K562 (cell line): Measurements from ENCODE around the gene TPRG1L. TPM values are rescaled to one million over a fixed set of nuclear protein-coding genes. Genes with fewer than 3 reads are reported as not detected.

Experiments used
- ATAC-seq: fragments of 200-7000 bp; cut with Tn5 transposase; 3 replicates; pipeline ENCODE4 v1.9.1; 2020; ENCODE audit warnings: moderate library complexity
- BruUV-seq: library from RNA; stranded (reverse); fragments of 400-500 nt; replicated peaks from 2 replicates; lab custom pipeline; 2021; lab: Mats Ljungman, UMichigan
- CTCF ChIA-PET: fragments of 300-600 bp; formaldehyde crosslinking; extraction: SDS; loops from one replicate; lab custom pipeline; 2021; ENCODE audit warnings: low intra/inter-chr PET ratio; lab: Yijun Ruan, JAX
- POLR2A ChIA-PET: fragments of 300-600, 350-650 bp; sonication (Branson Sonifier 250); formaldehyde crosslinking; extraction: SDS; loops from one replicate; lab custom pipeline; 2021; ENCODE audit warnings: antibody characterized with exemption, inconsistent platforms; lab: Yijun Ruan, JAX
- DNase-seq, 4 experiments: peaks; one replicate each; pipeline versions ENCODE4 v3.0.0 to v3.0.0-alpha.2; 2011 to 2018; ENCODE audit warnings: low spot score in 3 of 4, mixed read lengths in 3 of 4; ENCODE audit errors: extremely low read depth in 1 of 4
- FAIRE-seq: peaks from 2 replicates; lab custom pipeline; 2011; peaks lifted over from hg19 to GRCh38; lab: Jason Lieb, UNC
- H2AFZ ChIP-seq: 2 replicates; pipeline ENCODE4 v1.6.0; 2011; ENCODE audit warnings: low read depth, low read length, control low read depth, inconsistent platforms
- H3K27ac ChIP-seq: fragments of 200-600 bp; 3 replicates; pipeline ENCODE4 v1.8.0; 2011; ENCODE audit warnings: low read depth, mild to moderate bottlenecking, control low read depth, inconsistent platforms, low read length, moderate library complexity, mixed read lengths; ENCODE audit errors: extremely low read depth
- H3K27me3 ChIP-seq, 2 experiments: fragments of 300-600 bp in 1 of 2; 2 replicates in 1 of 2; 3 replicates in 1 of 2; pipeline versions ENCODE4 v1.6.0 to v1.8.0; 2011; ENCODE audit warnings: inconsistent platforms in 2 of 2, low read length in 2 of 2, mild to moderate bottlenecking in 1 of 2, mixed read lengths in 1 of 2, moderate library complexity in 1 of 2; ENCODE audit not compliant: control insufficient read depth in 2 of 2, insufficient read depth in 2 of 2
- H3K36me3 ChIP-seq: fragments of 300-600 bp; 3 replicates; pipeline ENCODE4 v1.8.0; 2011; ENCODE audit warnings: mild to moderate bottlenecking, low read length, inconsistent platforms; ENCODE audit not compliant: control insufficient read depth, insufficient read depth
- H3K4me1 ChIP-seq, 2 experiments: fragments of 200-600 bp in 1 of 2; replicated peaks in 1 of 2; 2 replicates in 1 of 2; 3 replicates in 1 of 2; pipeline versions ENCODE4 v1.5.1 to v1.8.0; 2011; ENCODE audit warnings: inconsistent platforms in 2 of 2, low read length in 2 of 2, mild to moderate bottlenecking in 1 of 2, mixed read lengths in 1 of 2, moderate library complexity in 1 of 2; ENCODE audit not compliant: control insufficient read depth in 2 of 2, insufficient read depth in 2 of 2
- H3K4me2 ChIP-seq: 2 replicates; pipeline ENCODE4 v1.6.1; 2011; ENCODE audit warnings: low read length, control low read depth, inconsistent platforms, mixed read lengths; ENCODE audit not compliant: insufficient read depth
- H3K4me3 ChIP-seq: fragments of 200-600 bp; sonication (generic), shearing (Covaris generic); 2 replicates; pipeline ENCODE4 v1.5.1; 2016; ENCODE audit warnings: control low read depth, inconsistent platforms
- H3K79me2 ChIP-seq: fragments of 200-600 bp; 3 replicates; pipeline ENCODE4 v1.8.0; 2011; ENCODE audit warnings: low read length, inconsistent platforms; ENCODE audit not compliant: control insufficient read depth, insufficient read depth
- H3K9ac ChIP-seq, 2 experiments: 2 replicates each; pipeline versions ENCODE4 v1.6.0 to v1.6.1; 2011; ENCODE audit warnings: low read depth in 2 of 2, low read length in 2 of 2, control low read depth in 1 of 2, inconsistent platforms in 1 of 2, mild to moderate bottlenecking in 1 of 2, mixed read lengths in 1 of 2; ENCODE audit not compliant: insufficient read depth in 1 of 2
- H3K9me1 ChIP-seq: one replicate; pipeline ENCODE4 v1.6.0; 2011; ENCODE audit warnings: inconsistent platforms, mild to moderate bottlenecking, low read length, moderate library complexity; ENCODE audit not compliant: control insufficient read depth, insufficient read depth
- H3K9me3 ChIP-seq: replicated peaks from 2 replicates; pipeline ENCODE4 v1.5.1; 2011; ENCODE audit warnings: low read depth, low read length, inconsistent platforms; ENCODE audit not compliant: control insufficient read depth, insufficient read depth
- H4K20me1 ChIP-seq: replicated peaks from 2 replicates; pipeline ENCODE4 v1.6.1; 2011; ENCODE audit warnings: low read length, inconsistent platforms, mixed read lengths; ENCODE audit not compliant: control insufficient read depth, insufficient read depth
- CBX1 ChIP-seq: sonication (generic); IDR thresholded peaks from 2 replicates; pipeline ENCODE4 v1.6.1; 2016; ENCODE audit warnings: antibody characterized with exemption, low read depth, mild to moderate bottlenecking
- CREM ChIP-seq: IDR thresholded peaks from 2 replicates; pipeline ENCODE4 v1.6.1; 2014; ENCODE audit warnings: antibody characterized with exemption, low read depth
- HDAC6 ChIP-seq: IDR thresholded peaks from 2 replicates; pipeline ENCODE4 v1.6.1; 2012; ENCODE audit warnings: low read depth, mild to moderate bottlenecking, control low read depth, inconsistent platforms, low read length, moderate library complexity
- HNRNPLL ChIP-seq: fragments of 200-400 bp; formaldehyde crosslinking; IDR thresholded peaks from 2 replicates; pipeline ENCODE4 v1.6.1; 2017; ENCODE audit warnings: low read length, low read depth, mild to moderate bottlenecking; ENCODE audit not compliant: poor library complexity, severe bottlenecking
- MAFG ChIP-seq: fragments of 450-650 bp; conservative IDR thresholded peaks from 2 replicates; pipeline ENCODE4 v1.6.1; 2016; ENCODE audit warnings: missing genetic modification characterization, missing compliant biosample characterization
- MEF2D ChIP-seq: conservative IDR thresholded peaks from 2 replicates; pipeline ENCODE4 v1.6.1; 2016; ENCODE audit warnings: low read depth, missing genetic modification characterization, missing compliant biosample characterization
- POU5F1 ChIP-seq: fragments of 150-350 bp; IDR thresholded peaks from 2 replicates; pipeline ENCODE4 v1.6.1; 2014; ENCODE audit warnings: borderline replicate concordance, low read length, low read depth, mild to moderate bottlenecking; ENCODE audit not compliant: partially characterized antibody
- SNIP1 ChIP-seq: fragments of 450-650 bp; IDR thresholded peaks from 2 replicates; pipeline ENCODE4 v1.7.1; 2017; ENCODE audit warnings: low read depth, mild to moderate bottlenecking
- SREBF2 ChIP-seq: sonication (generic); formaldehyde crosslinking; IDR thresholded peaks from 2 replicates; pipeline ENCODE4 v1.4.0; 2020; ENCODE audit warnings: mild to moderate bottlenecking, missing genetic modification reagents
- TCFL5 ChIP-seq: fragments of 250-450 bp; sonication (Bioruptor Pico); conservative IDR thresholded peaks from 2 replicates; pipeline ENCODE4 v1.6.1; 2021; ENCODE audit warnings: mild to moderate bottlenecking, moderate library complexity, matching md5 sums
- XRCC3 ChIP-seq: fragments of 450-650 bp; IDR thresholded peaks from 2 replicates; pipeline ENCODE4 v1.6.1; 2017; ENCODE audit warnings: mild to moderate bottlenecking, moderate library complexity
- XRCC5 ChIP-seq: fragments of 200-400 bp; formaldehyde crosslinking; IDR thresholded peaks from 2 replicates; pipeline ENCODE4 v1.6.1; 2017; ENCODE audit warnings: low read depth, mild to moderate bottlenecking, low read length
- ZNF217 ChIP-seq: sonication (generic); formaldehyde crosslinking; IDR thresholded peaks from 2 replicates; pipeline ENCODE4 v1.8.0; 2022; ENCODE audit warnings: mild to moderate bottlenecking, missing genetic modification reagents
- ZNF316 ChIP-seq: fragments of 450-650 bp; IDR thresholded peaks from 2 replicates; pipeline ENCODE4 v1.6.1; 2016
- WGBS: fragments of 100-300 bp; shearing (Covaris generic); methylation state at CpG from one replicate; pipeline ENCODE4 v1.1.6; 2016; ENCODE audit warnings: low coverage, mixed read lengths; ENCODE audit not compliant: insufficient coverage; ENCODE audit errors: missing lambda C conversion rate; 5-methylcytosine and 5-hydroxymethylcytosine counted together
- in situ Hi-C: fragments of 300-500 bp; cut with MboI; formaldehyde crosslinking; loops from 4 replicates; pipeline ENCODE4 v1.15.0; 2018; ENCODE audit warnings: inconsistent platforms, mixed read lengths
- intact Hi-C: fragments of 100-400 bp; cut with micrococcal nuclease; formaldehyde crosslinking; loops from 2 replicates; pipeline ENCODE4 v1.14.2; 2022
- polyA plus RNA-seq, 8 experiments: library from polyadenylated mRNA; depleted of rRNA in 4 of 8; stranded (reverse) in 5 of 8; unstranded in 3 of 8; fragments of >200 nt; fragmentation: Nextera tagmentation in 2 of 8; fragmentation: Illumina TruSeq in 1 of 8; extraction: Ambion mirVana in 2 of 8; extraction: Trizol in 1 of 8; gene quantifications; 2 replicates each; pipeline versions ENCODE4 v1.2.1 to v1.2.3, GENCODE V29; 2011 to 2014; ENCODE audit warnings: inconsistent platforms in 1 of 8, missing spikeins in 1 of 8
- total RNA-seq, 7 experiments: library from RNA; depleted of rRNA in 6 of 7; stranded (reverse); fragments of >200 nt in 6 of 7; fragmentation: Illumina TruSeq in 2 of 7; extraction: Trizol in 2 of 7; gene quantifications; 2 replicates each; pipeline versions ENCODE4 v1.2.1 to v1.2.3, GENCODE V29; 2011 to 2021; ENCODE audit warnings: low replicate concordance in 1 of 7
- TF ChIP-seq, protein P1 (sequence below): fragments of 450-650 bp; IDR thresholded peaks from 2 replicates; pipeline ENCODE4 v1.6.1; 2016

TPRG1L gene
- total and polyA plus RNA-seq, 9 of the 15 experiments (the other 6 are each of a cell fraction or from before 2014, with no cell fraction given) = 1.6 to 11.0 (median 6.2) TPM

DNA sequence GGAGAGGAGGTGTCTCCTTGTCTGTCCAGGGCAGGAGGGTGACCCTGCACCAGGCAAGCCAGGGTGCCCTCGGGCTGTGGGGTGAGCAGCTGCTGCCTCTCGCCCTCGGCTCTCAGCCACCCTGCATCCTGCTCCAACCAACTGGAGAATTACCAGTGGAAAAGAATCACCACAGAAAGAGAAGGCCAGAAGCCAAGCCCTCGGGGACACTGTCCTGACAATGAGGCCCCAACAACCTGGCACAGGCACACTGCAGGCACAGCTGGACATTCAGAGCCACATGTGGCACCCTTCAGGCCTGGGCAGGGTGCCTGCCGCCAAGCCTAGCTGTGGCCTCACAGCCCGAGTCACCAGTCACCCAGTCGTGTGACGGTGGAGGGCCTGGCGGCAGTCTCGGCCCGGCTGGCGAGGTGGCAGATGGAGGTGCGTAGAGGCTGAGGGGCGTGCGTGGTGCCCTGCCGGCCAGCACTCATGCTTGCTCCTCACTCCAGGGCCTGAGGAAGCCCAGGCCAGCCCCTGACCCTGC, 25.5 kb upstream of the TPRG1L start:
- peaks cover 24 to 78% of the 10 kb centered on the region in 2 experiments; a peak in 4 of 5 replicates for H3K27me3 ChIP-seq
- H3K36me3 ChIP-seq = no peaks in the 10 kb centered on the region
- no peaks in the 10 kb centered on the region for H3K9me3 ChIP-seq
- TF ChIP-seq XRCC5 (no peak), SNIP1 (no peak), ZNF316 (no peak), MAFG (tag) (no peak), HNRNPLL (no peak), CBX1 (no peak), SREBF2 (no peak), POU5F1 (no peak), TCFL5 (no peak), CREM (no peak), XRCC3 (no peak), ZNF217 (no peak), HDAC6 (no peak), MEF2D (no peak)
- TF ChIP-seq, protein P1, sequence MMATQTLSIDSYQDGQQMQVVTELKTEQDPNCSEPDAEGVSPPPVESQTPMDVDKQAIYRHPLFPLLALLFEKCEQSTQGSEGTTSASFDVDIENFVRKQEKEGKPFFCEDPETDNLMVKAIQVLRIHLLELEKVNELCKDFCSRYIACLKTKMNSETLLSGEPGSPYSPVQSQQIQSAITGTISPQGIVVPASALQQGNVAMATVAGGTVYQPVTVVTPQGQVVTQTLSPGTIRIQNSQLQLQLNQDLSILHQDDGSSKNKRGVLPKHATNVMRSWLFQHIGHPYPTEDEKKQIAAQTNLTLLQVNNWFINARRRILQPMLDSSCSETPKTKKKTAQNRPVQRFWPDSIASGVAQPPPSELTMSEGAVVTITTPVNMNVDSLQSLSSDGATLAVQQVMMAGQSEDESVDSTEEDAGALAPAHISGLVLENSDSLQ = no peak
- no peaks in the 10 kb centered on the region for H3K79me2 ChIP-seq
- H3K4me3 ChIP-seq = no peak overlapping the region
- FAIRE-seq (no peak), DNase-seq (no peak), ATAC-seq (no peak)
- intact Hi-C loops (no loop called here), in situ Hi-C loops (no loop called here)
- no TSS peak for BruUV-seq
- CTCF ChIA-PET = no interaction called here
- WGBS = 22% methylated on average over 13 of the region's 16 CpGs
- H4K20me1 ChIP-seq = peaks cover 21% of the 10 kb centered on the region
- no peak overlapping the region for H3K27ac ChIP-seq
- H2AFZ ChIP-seq = no peak overlapping the region
- POLR2A ChIA-PET = interaction anchor here (0.6 to 1.5 kb wide), 2 partner anchors 9 to 84 kb away, joined by 3 read pairs; no protein-coding TSS in a partner anchor
- no peaks in the 10 kb centered on the region for H3K9me1 ChIP-seq
- H3K4me2 ChIP-seq = no peak overlapping the region
- peak overlapping the region in 1 of 2 experiments; percentile 35; a peak in 1 of 4 replicates for H3K9ac ChIP-seq
- H3K4me1 ChIP-seq = peaks cover 2 to 67% of the 10 kb centered on the region in 2 experiments; a peak in 3 of 5 replicates
